ENCODE measurements around the gene PAN2.
"Not testable (repeated sequence)": the region's sequence is repeated elsewhere in the genome, so short reads cannot be mapped to it uniquely, and the experiment has no call there.

Gene PAN2

DNA sequence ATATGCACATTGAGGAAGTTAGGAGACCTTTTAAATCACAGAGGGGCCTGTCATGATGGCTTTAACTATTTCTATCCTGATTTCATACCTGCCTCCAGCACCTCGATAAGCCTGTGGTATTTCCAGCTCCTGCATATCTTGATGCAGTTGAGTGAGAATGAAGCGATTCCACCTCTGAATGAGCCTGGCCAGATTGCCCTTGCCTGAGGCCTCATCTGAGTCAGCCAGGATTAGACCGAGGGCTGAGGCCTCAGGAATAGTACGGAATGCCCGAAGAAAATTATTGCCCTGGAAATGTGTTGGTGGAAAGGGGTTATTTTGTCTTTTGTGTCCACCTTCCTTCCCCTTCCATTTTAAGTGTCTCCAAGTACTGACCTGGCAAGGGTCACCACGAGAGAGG, 9.6 kb downstream of the PAN2 start:
- TF ChIP-seq POLR2AphosphoS5 (IDR thresholded peaks at IDR 0.05; ENCODE audit: low read depth, low read length) (no peak), POLR2A (IDR thresholded peaks at IDR 0.05; ENCODE audit: low read depth, low read length) (no peak), TAF1 (IDR thresholded peaks at IDR 0.05; ENCODE audit: borderline replicate concordance, low read depth, low read length) (no peak)
- no peak for FAIRE-seq

DNA sequence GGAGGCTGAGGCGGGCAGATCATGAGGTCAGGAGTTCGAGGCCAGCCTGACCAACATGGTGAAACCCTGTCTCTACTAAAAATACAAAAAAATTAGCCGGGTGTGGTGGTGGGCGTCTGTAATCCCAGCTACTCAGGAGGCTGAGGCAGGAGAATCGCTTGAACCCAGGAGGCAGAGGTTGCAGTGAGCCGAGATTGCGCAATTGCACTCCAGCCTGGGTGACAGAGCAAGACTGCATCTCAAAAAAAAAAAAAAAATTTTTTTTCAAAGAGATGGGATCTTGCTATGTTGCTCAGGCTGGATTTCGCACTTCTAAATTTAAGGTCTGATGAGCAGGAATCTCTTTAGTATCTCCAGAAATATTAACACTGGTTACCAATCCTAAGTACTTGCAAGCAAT, 12.2 kb downstream of the PAN2 start:
- not testable (repeated sequence) for DNase-seq (ENCODE audit: insufficient read length); FAIRE-seq

More for the DNA sequence above, 9.6 kb downstream of the PAN2 start:
- no peak for DNase-seq (ENCODE audit: insufficient read length)

DNA sequence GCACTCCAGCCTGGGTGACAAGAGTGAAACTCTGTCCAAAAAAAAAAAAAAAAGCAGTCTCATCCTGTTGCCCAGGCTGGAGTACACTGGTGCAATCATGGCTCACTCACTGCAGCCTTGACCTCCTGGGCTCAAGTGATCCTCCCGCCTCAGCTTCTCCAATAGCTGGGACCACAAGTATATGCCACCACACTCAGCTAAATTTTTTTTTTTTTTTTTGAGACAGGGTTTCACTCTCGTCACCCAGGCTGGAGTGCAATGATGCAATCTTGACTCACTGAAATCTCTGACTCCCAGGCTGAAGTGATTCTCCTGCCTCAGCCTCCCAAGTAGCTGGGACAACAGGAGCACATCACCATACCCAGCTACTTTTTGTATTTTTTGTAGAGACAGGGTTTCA, 12.8 kb downstream of the PAN2 start:
- DNase-seq (ENCODE audit: insufficient read length) (no peak), FAIRE-seq (no peak)

DNA sequence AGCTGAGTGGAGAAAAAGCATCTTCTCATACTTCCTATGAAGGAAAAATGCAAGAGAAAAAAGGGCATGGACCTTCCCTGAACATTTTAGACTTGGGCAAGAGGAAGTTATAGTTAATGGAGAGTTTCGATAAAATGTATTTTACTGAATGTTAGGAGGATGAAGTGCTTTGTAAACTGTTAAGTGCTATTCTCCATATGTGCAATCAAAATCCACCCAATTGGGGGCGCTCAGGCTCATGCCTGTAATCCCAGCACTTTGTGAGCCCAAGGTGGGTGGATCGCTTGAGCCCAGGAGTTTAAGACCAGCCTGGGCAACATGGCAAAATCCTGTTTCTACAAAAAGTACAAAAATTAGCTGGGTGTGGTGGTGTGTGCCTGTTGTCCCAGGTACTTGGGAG, 16.1 kb downstream of the PAN2 start:
- FAIRE-seq = no peak

More for the DNA sequence above, 12.8 kb downstream of the PAN2 start:
- TF ChIP-seq TAF1 (IDR thresholded peaks at IDR 0.05; ENCODE audit: borderline replicate concordance, low read depth, low read length) (no peak), POLR2A (IDR thresholded peaks at IDR 0.05; ENCODE audit: low read depth, low read length) (no peak), POLR2AphosphoS5 (IDR thresholded peaks at IDR 0.05; ENCODE audit: low read depth, low read length) (no peak)

DNA sequence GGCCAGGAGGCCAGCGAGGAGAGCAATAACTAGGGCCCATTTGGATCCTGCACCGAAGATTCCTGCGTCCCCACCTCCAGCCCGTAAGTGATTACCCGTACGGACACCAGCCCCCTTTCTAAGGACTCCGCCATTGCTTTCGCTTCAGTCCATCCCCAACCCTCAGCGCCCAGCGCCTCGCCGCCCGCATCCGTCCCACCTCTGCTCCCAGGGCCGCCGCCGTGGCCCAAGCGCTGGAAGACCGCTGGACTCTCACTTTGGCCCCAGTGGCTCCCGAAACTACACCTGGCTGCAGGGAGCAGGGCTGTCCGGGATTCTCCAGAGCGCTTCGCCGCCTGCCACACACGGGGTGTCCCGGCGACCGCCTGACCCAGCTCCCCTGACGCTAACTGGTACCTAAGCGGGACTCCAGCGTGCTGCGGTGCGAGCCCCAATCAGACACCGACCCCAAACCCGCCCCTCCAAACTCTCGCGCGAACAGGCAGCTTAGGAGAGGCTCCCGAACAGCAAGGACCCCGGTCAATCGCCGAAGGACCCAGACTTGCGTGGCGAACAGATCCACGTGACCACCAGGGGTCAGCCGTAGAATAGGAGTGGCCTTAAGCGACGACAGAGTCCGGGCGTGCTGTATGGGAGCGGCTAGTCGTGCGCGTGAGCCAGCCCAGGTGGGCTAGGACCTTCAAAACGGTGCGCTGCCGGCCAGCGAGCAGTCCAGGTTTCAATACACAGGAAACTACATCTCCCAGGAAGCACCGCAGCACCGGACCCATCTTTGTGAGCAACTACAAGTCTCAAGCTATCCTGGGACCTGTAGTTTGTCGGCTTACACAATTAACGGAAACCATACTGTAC, 18.0 kb downstream of the PAN2 start, which contains the start of gene CNPY2:
Gene CNPY2 (minus strand): TSS at position 367 of the 852 bp plus-strand sequence. CDS start 771 bp downstream, outside the sequence.
- DNase-seq (ENCODE audit: insufficient read length) (peak; percentile 95), FAIRE-seq (peak; percentile 98)
- TF ChIP-seq TAF1 (IDR thresholded peaks at IDR 0.05; ENCODE audit: borderline replicate concordance, low read depth, low read length) (peak; percentile 89), POLR2A (IDR thresholded peaks at IDR 0.05; ENCODE audit: low read depth, low read length) (peak; percentile 93), POLR2AphosphoS5 (IDR thresholded peaks at IDR 0.05; ENCODE audit: low read depth, low read length) (peak; percentile 87)

More for the DNA sequence above, 16.1 kb downstream of the PAN2 start:
- TF ChIP-seq POLR2A (IDR thresholded peaks at IDR 0.05; ENCODE audit: low read depth, low read length) = no peak
- TF ChIP-seq TAF1 (IDR thresholded peaks at IDR 0.05; ENCODE audit: borderline replicate concordance, low read depth, low read length) = no peak
- no peak for TF ChIP-seq POLR2AphosphoS5 (IDR thresholded peaks at IDR 0.05; ENCODE audit: low read depth, low read length)
- no peak for DNase-seq (ENCODE audit: insufficient read length)

DNA sequence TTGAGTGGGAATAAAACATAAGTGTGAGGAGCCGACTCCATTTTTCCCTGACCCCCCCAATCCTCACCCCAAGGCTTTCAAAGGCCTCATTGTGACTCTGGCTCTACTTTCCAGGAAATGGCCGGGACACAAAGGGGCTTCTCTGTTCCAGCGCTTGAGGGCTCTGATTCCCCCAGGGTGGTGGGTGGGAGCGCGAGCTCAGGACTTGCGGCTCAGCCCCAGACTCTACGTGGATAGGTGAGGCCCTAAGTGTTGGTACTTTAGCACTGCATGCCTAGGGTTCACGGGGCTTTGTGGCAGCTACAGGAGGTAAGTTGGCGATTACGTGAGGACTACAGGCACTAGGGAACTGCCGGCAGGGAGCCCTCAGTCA, 18.6 kb downstream of the PAN2 start:
- FAIRE-seq (no peak), DNase-seq (ENCODE audit: insufficient read length) (no peak)
- no peak for TF ChIP-seq POLR2A (IDR thresholded peaks at IDR 0.05; ENCODE audit: low read depth, low read length)
- TF ChIP-seq TAF1 (IDR thresholded peaks at IDR 0.05; ENCODE audit: borderline replicate concordance, low read depth, low read length) = no peak
- TF ChIP-seq POLR2AphosphoS5 (IDR thresholded peaks at IDR 0.05; ENCODE audit: low read depth, low read length) = no peak

DNA sequence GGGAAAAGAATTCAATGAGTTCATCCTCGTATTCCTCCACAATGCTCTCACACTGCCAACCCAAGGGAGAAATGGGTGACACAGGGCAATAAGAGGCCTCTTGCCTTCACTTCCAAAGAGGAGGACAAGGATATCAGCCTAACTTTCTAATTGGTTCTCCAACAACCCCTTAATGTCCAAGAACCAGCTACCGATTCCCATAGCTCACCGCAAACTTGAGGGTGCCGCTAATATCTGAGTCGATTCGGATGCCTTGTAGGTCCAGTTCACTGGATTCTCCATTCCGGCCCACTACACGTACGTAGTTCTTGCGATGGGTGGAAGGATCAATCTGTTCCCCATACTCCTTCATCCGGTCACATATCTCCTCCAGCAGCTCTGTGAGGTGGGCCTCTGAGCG, 22.8 kb downstream of the PAN2 start:
- DNase-seq (ENCODE audit: insufficient read length) (no peak), FAIRE-seq (no peak)
- TF ChIP-seq POLR2A (IDR thresholded peaks at IDR 0.05; ENCODE audit: low read depth, low read length) (no peak), POLR2AphosphoS5 (IDR thresholded peaks at IDR 0.05; ENCODE audit: low read depth, low read length) (no peak)

DNA sequence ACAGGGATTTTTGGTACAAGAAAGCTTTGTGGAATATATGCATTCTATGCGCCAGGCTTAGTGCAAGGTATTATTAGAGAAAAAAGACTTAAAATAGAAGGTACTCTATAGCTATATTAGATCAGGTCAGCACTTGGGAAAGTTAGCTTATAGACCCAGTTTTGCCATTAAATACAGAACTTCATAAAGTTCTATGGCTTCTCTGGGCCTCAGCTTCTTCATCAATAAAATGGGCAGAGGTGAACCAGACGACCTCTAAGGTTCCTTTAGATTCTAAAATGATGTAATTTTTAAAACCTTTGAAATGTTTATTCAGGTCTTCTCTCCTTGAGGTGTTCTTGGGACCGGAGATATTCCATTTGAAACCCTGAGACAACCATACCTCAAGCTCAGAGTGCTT, 25.1 kb downstream of the PAN2 start:
- DNase-seq (ENCODE audit: insufficient read length) = no peak

DNA sequence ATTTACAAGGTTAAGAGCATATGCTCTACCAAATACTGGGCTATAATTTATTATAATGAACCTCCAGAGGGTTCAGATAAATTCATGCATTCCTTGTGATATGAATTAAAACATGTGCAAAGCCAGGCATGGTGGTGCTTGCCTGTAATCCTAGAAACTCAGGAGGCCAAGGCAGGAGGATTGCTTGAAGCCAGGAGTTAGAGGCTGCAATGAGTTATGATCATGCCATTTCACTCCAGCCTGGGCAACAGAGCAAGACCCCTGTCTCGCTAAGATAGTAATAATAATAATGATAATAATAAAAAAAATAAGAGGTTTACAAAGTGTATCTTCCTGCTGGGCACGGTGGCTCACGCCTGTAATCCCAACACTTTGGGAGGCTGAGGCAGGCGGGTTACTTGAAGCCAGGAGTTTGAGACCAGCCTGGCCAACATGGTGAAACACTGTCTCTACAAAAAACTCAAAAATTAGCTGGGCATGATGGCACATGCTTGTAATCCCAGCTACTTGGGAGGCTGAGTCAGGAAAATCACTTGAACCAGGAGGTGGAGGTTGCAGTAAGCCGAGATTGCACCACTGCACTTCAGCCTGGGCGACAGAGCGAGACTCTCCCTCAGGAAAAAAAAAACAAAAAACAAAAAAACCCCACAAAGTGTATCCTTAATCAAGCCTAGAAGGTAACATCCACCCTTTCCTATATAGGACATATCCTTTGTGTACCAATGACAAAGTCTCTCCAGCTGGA, 26.4 kb downstream of the PAN2 start:
- no peak for FAIRE-seq
- DNase-seq (ENCODE audit: insufficient read length) = no peak
- TF ChIP-seq POLR2A (IDR thresholded peaks at IDR 0.05; ENCODE audit: low read depth, low read length) = no peak
- TF ChIP-seq POLR2AphosphoS5 (IDR thresholded peaks at IDR 0.05; ENCODE audit: low read depth, low read length) = no peak
- TF ChIP-seq TAF1 (IDR thresholded peaks at IDR 0.05; ENCODE audit: borderline replicate concordance, low read depth, low read length) = no peak

More for the DNA sequence above, 25.1 kb downstream of the PAN2 start:
- TF ChIP-seq POLR2AphosphoS5 (IDR thresholded peaks at IDR 0.05; ENCODE audit: low read depth, low read length) (no peak), TAF1 (IDR thresholded peaks at IDR 0.05; ENCODE audit: borderline replicate concordance, low read depth, low read length) (no peak), POLR2A (IDR thresholded peaks at IDR 0.05; ENCODE audit: low read depth, low read length) (no peak)
- FAIRE-seq = no peak

DNA sequence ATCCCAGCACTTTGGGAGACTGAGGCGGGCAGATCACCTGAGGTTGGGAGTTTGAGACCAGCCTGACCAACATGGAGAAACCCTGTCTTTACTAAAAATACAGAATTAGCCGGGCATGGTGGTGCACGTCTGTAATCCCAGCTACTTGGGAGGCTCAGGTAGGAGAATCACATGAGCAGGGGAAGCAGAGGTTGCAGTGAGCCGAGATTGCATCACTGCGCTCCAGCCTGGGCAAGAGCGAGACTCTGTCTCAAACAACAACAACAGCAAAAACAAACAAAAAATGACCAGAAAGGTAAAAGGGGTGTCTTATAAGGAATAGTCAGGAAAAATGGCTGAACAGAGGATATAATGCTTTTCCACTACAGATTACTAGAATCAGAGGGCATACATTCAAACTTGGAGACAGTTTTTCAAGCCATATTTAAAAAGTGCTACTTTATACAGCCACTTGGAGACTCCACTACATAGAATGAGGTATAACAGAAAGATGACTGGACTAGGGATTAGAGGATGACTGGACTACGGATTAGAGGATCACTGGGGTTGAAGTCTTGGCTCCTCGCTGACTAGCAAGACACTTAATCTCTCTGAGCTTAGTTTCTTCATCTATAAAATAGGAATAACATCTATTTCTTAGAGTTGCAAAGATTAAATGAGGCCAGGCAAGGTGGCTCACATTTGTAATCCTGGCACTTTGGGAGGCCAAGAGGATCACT, 28.8 kb downstream of the PAN2 start:
- DNase-seq (ENCODE audit: insufficient read length) (no peak), FAIRE-seq (no peak)
- TF ChIP-seq POLR2A (IDR thresholded peaks at IDR 0.05; ENCODE audit: low read depth, low read length) = no peak
- TF ChIP-seq TAF1 (IDR thresholded peaks at IDR 0.05; ENCODE audit: borderline replicate concordance, low read depth, low read length) = no peak
- TF ChIP-seq POLR2AphosphoS5 (IDR thresholded peaks at IDR 0.05; ENCODE audit: low read depth, low read length) = no peak

DNA sequence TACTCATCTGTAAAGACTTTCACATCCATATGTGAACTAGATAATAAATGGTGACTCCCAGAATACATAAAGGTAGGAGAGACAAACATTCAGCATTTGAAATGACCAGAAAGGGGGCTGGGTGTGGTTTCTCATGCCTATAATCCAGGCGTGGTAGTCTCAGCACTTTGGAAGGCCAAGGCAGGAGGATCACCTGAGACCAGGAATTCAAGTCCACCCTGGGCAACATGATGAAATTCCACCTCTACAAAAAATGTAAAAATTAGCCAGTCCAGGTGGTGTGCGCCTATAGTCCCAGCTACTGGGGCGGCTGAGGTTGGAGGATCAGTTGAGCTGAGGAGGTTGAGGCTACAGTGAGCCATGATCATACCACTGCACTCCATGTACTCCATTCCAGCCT, 29.5 kb downstream of the PAN2 start:
- DNase-seq (ENCODE audit: insufficient read length) (no peak), FAIRE-seq (no peak)
- TF ChIP-seq TAF1 (IDR thresholded peaks at IDR 0.05; ENCODE audit: borderline replicate concordance, low read depth, low read length) (no peak), POLR2AphosphoS5 (IDR thresholded peaks at IDR 0.05; ENCODE audit: low read depth, low read length) (no peak), POLR2A (IDR thresholded peaks at IDR 0.05; ENCODE audit: low read depth, low read length) (no peak)

Data from GM12892 (cell line).